HG02571 (cell line): ENCODE measurements around the gene TMBIM4.

ENCODE experiments used
- ATAC-seq: cut with Tn5 transposase; IDR thresholded peaks from one replicate; pipeline ENCODE4 v1.9.1; 2021; ENCODE audit warnings: mild to moderate bottlenecking, moderate library complexity; ENCODE audit not compliant: unreplicated experiment

Gene TMBIM4

GRCh38 chr12:66103016-66103913, 66.5 kb downstream of the TMBIM4 start:
- no peak for ATAC-seq

- ATAC-seq = no peak
Measured at GRCh38 chr12:66092559-66093269, 77.1 kb downstream of the TMBIM4 start.

GRCh38 chr12:66090157-66090556, 79.6 kb downstream of the TMBIM4 start:
- no peak for ATAC-seq

- no peak for ATAC-seq
Measured at GRCh38 chr12:66087365-66087943, 82.3 kb downstream of the TMBIM4 start.

GRCh38 chr12:66085998-66086397, 83.8 kb downstream of the TMBIM4 start:
- no peak for ATAC-seq
